Measurements from ENCODE around the gene SIGLEC8.
"Not testable (repeated sequence)": the region's sequence is repeated elsewhere in the genome, so short reads cannot be mapped to it uniquely, and the experiment has no call there.

Gene SIGLEC8

DNA sequence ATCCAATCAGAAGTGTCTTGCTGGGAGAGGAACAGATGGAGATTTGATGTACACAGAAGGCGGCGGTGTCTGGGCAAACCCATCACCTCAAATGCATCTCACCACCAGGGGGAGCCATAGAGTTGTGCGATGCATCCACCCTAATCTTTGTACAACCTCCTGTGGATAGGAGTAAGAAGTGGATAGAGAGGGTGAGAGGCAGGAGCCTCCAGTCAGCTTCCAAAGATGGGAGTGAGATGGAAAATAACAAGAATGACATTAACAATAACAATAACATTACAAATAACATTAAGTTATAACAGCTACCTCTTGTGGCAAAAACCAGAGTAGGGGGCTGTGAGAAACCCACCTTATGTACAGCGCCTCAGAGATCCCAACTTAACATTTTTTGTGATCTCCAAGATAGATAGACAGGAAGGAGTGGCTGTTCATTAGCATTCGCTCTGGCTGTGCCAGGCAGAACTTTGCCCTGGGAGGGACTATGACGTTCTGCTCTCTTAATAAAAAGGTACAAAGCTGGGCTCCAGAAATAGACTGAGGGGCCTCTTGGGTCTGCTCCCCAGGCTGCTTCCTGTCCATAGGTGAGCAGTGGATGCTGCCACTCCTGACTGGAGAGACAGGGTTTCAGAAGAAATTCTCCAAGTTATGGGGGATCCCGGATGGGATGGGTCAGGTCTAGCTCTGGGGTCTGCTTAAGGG lies 14.9 kb upstream of the SIGLEC8 start:
- DNase-seq (ENCODE audit: low spot score), result peak; percentile 72

DNA sequence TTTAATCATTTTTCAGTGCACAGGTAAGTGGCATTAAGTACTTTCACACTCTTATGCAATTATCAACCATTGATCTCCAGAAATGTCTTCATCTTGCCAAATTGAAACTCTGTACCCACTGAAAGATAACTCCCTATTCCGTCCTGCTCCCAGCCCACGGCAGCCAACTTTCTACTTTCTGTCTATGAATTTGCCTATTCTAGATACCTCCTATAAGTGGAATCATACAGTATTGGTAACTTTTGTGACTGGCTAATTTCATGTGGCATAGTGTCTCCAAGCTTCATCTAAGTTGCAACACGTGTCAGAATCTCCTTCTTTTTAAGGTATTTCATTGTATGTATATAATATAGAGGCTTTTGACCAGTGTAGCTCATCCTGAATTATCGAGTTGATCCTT lies 14.4 kb upstream of the SIGLEC8 start:
- DNase-seq (ENCODE audit: low spot score), result no peak

DNA sequence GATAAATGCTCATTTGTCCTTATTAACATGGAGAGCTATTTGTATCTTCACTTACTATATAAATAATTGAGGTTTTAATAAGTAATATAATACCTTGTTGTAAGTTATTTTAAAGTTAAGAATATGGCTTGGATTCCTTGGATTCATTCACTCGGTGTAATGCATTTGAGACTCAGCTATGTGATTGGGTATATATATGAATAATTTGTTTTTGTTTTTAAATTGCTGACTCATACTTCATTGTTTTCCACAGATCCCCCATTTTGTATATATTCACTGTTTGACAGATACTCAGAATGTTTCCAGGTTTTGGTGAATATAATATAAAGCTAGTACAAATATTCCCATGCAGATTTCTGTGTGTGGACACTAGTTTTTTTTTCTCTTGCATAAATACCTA lies 13.3 kb upstream of the SIGLEC8 start:
- DNase-seq (ENCODE audit: low spot score), result no peak

DNA sequence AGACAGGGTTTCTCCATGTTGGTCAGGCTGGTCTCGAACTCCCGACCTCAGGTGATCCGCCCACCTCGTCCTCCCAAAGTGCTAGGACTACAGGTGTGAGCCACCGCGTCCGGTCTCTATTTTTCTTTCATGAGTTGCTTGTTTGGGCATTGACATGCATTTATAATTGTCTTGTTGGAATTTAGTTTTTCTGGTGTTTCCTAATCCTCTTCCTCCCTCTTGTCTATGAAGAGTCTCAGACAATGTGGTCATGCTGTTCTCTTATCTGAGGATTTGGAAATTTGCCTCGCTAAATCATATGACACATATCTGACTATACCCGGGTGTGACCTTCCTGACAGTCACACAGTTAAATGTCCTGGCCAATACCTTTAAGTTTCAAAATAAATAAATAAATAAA lies 12.7 kb upstream of the SIGLEC8 start:
- no peak for DNase-seq (ENCODE audit: low spot score)

- DNase-seq (ENCODE audit: low spot score), result no peak
These were observed 11.4 kb upstream of the SIGLEC8 start for GRCh38 chr19:51469629-51470028.

GRCh38 chr19:51469162-51469561 lies 10.9 kb upstream of the SIGLEC8 start:
- no peak for DNase-seq (ENCODE audit: low spot score)

DNA sequence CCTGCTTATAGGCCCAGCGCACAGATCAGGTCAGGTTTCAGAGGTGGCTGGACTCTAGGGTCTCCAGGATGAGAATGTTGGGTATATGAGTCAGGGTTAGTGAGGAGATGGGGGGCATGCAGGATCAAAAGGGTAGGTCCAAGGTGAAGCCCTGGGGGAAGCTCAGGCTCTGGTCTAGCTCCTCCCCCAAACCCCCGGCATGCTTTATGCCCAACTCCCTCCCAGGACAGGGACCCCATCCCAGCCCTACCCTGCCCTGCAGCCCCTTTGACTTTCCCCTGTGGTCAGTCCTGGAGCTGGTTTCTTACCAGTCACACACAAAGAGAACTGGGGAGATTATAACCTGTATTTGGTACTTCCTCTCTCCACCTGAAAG lies 10.3 kb upstream of the SIGLEC8 start:
- no peak for DNase-seq (ENCODE audit: low spot score)

DNA sequence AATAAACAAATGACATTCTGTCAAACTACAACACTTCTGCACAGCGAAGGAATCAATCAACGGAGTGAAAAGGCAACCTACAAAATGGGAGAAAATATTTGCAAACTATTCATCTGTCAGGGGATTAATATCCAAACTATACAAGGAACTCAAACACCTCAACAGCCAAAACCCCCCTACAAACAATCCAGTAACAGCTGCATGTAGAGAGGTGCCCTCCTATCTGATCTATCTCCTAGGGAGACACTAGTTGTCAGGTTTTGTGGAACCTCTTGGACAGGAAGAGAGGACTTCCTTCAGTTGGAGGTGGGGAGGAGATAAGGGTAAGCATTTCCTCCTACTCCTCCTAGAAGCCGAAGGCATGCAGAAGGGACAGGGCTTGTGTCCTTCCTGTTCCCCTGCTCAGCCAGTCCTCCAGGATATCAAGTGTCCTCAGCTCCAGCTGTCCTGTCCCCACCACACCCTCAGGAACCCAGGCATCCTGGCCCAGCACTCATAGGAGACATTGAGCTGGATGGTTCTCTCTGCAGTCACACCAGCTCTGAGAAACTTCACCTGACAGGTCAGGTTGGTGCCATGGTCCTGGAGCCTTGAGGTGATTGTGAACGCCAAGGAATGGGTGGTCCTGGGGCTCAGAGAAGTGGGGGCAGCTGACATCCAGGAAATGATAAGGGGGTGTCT lies 9.8 kb upstream of the SIGLEC8 start:
- no peak for DNase-seq (ENCODE audit: low spot score)

- no peak for DNase-seq (ENCODE audit: low spot score)
These were observed 8.5 kb upstream of the SIGLEC8 start for GRCh38 chr19:51466723-51467122.

- not testable (repeated sequence) for DNase-seq (ENCODE audit: low spot score)
These were observed 5.8 kb upstream of the SIGLEC8 start for GRCh38 chr19:51463976-51464581.

DNA sequence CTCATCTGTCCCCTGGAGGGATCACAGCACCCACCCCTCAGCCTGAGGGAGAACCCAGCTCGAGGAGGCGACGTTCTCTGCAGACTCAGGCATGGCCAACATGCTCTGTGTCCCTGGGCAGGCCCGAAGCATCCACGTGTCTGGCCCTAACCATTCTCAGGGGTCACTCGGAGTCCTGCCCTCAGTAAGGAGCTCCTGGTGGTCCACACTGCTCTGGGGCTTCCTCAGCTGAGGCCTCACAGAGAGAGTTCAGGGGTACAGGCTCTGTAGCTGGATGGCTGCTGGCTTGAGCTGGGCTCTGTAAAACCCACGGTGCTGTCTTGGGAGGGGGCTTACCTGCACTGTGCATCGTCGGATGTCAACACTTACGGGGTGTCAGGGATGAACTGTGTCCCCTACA lies 4.4 kb upstream of the SIGLEC8 start:
- no peak for DNase-seq (ENCODE audit: low spot score)

DNA sequence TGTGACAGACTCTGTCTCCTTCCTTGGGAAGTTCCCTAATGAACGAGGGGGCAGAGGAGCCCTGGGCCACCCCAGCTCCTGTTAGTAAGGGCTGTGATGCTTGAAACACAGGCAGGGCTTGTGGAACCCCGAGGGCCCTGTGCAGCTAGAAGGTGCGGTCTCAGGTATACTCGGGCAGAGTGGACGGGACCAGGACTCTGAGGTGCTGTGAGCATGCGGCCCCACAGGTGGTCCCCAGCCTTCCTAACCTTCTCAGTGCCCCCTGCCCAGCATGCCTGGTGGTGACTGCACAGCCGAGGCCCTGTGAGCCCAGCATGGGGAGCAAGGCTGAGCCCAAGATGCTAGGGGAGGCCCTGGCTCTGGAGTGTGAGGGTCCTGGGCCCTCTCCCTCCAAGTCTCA lies 4.0 kb upstream of the SIGLEC8 start:
- no peak for DNase-seq (ENCODE audit: low spot score)

GRCh38 chr19:51461723-51462161 lies 3.5 kb upstream of the SIGLEC8 start:
- no peak for DNase-seq (ENCODE audit: low spot score)

DNA sequence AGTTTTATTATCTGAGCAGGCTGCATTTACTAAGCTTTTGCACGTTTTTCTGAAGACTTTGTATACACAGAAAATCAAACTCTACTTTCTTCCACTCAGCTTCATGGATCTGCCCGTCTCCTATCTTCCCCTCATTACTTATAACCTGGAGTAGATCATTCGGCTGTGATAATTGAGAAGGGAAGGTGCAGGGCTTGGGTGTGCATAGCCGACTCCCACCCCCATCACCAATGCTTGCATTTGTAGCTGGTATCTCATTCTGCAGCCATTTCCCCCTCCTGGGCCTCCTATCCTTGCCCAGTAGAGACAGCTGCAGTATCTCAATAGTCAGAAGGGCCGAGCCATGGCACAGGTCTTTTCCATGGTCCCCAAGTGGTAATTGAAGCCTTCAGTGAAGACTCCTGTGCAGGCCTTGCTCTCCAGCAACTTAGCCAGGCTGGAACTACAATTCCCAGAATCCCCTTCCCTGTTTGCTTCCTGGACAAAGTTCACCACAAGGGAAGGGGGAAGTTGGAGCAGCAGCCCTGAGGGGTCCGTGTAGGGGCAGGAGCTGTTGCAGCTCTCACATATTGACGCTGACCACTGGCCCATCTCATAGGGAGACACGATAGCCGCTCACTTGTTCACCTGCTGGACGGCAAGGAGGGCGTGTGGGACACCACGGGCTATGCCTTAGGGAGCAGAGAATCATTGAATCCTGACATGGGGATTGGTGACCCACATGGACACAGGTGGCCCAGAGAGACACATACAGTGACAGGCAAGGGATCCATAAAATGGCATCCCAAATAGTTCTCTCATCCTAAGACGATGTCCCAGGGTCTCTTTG lies 2.1 kb upstream of the SIGLEC8 start:
- DNase-seq (ENCODE audit: low spot score), result no peak

DNA sequence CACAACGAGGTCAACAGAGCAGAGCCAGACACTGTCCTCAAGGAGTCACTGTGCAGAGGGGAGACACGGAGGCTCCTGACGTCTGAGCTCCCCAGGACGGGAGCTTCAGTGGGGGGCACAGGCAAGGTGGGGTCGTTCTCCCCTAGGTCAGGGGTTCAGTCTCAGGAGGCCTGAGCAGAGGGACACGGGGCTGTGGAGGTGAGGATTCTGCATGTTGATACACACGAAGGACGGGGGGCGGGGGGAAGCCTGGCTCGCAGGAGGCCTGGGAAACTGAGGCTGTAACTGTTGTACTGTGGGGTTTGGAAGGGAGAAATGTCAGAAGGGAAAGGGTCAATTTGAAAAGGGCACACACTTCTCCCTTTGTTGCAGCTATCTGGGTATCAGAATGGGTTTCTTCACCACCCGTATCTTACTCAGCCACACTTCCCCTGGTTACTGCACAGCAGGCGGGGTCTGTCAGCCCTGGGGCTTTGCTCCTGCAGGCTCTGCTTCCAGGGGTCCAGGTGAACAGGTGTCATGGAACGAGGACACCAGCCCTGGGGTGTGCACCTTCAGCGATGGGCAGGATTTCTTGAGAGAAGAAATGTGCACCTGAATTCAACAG lies 748 bp upstream of the SIGLEC8 start:
- DNase-seq (ENCODE audit: low spot score), result no peak

- no peak for DNase-seq (ENCODE audit: low spot score)
These were observed 772 bp downstream of the SIGLEC8 start for GRCh38 chr19:51457351-51458013.

GRCh38 chr19:51456541-51457290 lies 1.5 kb downstream of the SIGLEC8 start:
- no peak for DNase-seq (ENCODE audit: low spot score)

- DNase-seq (ENCODE audit: low spot score), result no peak
These were observed 7.4 kb downstream of the SIGLEC8 start for GRCh38 chr19:51450730-51451307.

GRCh38 chr19:51448411-51449016 lies 9.7 kb downstream of the SIGLEC8 start:
- DNase-seq (ENCODE audit: low spot score), result no peak

GRCh38 chr19:51448011-51448410 lies 10.2 kb downstream of the SIGLEC8 start:
- no peak for DNase-seq (ENCODE audit: low spot score)
